ENCODE results near the gene MAN2B2.

GRCh38 chr4:6641971-6642320 is 67.0 kb downstream of the MAN2B2 start:
- TF ChIP-seq CTCF (IDR thresholded peaks at IDR 0.05; ENCODE audit: poor library complexity) (no peak), EZH2phosphoT487 (IDR thresholded peaks at IDR 0.05; ENCODE audit: low read depth, severe bottlenecking, unreplicated experiment) (no peak), EZH2 (IDR thresholded peaks at IDR 0.05; ENCODE audit: borderline replicate concordance) (no peak)

Measured in hepatocyte (in vitro differentiated cells).